PC-9 (cell line): ENCODE data around the gene BCAR1.

ENCODE experiments used
- CTCF ChIP-seq: fragments of 200-600 bp; sonication (generic); conservative IDR thresholded peaks from 2 replicates; pipeline ENCODE4 v1.6.1; 2017; ENCODE audit warnings: mixed run types, antibody characterized with exemption, mild to moderate bottlenecking, moderate library complexity
- EZH2 ChIP-seq: fragments of 200-600 bp; sonication (generic); IDR thresholded peaks from 2 replicates; pipeline ENCODE4 v1.8.0; 2017; ENCODE audit warnings: antibody characterized with exemption, low read depth

GRCh38 chr16:75263963-75264445 lies 12.6 kb upstream of the BCAR1 start:
- TF ChIP-seq CTCF (no peak), EZH2 (no peak)
